SU-DHL-6 (cell line): ENCODE measurements around the gene OR5A1.

Source experiments
- H2AFZ ChIP-seq: fragments of 200-600 bp; sonication (generic); 2 replicates; pipeline ENCODE4 v1.6.1; 2014; ENCODE audit warnings: low read depth, mild to moderate bottlenecking, moderate library complexity, mixed read lengths, antibody characterized with exemption, low read length; ENCODE audit not compliant: severe bottlenecking
- H3F3A ChIP-seq: fragments of 200-600 bp; shearing (Covaris generic); 2 replicates; pipeline ENCODE4 v1.6.0; 2016; ENCODE audit warnings: antibody characterized with exemption, mild to moderate bottlenecking; ENCODE audit not compliant: insufficient read depth
- H3K27ac ChIP-seq: fragments of 200-600 bp; sonication (generic); 2 replicates; pipeline ENCODE4 v1.5.1; 2016; ENCODE audit warnings: low read depth, mild to moderate bottlenecking, low read length, moderate library complexity, mixed read lengths
- H3K27me3 ChIP-seq: fragments of 200-600 bp; sonication (generic), shearing (Covaris generic); 2 replicates; pipeline ENCODE4 v1.6.0; 2014; ENCODE audit warnings: mild to moderate bottlenecking, low read length
- H3K36me3 ChIP-seq: fragments of 200-600 bp; sonication (generic); 2 replicates; pipeline ENCODE4 v1.6.1; 2014; ENCODE audit warnings: mild to moderate bottlenecking, low read length, mixed read lengths
- H3K4me2 ChIP-seq: fragments of 300-600, 200-600 bp; shearing (Covaris generic), sonication (generic); 2 replicates; pipeline ENCODE4 v1.6.0; 2014; ENCODE audit warnings: low read length, low read depth, mild to moderate bottlenecking; ENCODE audit not compliant: poor library complexity, severe bottlenecking
- H3K4me3 ChIP-seq: fragments of 200-600 bp; sonication (generic); 2 replicates; pipeline ENCODE4 v1.5.1; 2014; ENCODE audit warnings: antibody characterized with exemption, low read length, mild to moderate bottlenecking, mixed read lengths; ENCODE audit not compliant: insufficient read depth, poor library complexity, severe bottlenecking
- H3K79me2 ChIP-seq: fragments of 200-600 bp; sonication (generic); 2 replicates; pipeline ENCODE4 v1.6.1; 2014; ENCODE audit warnings: mild to moderate bottlenecking, low read length, moderate library complexity; ENCODE audit not compliant: insufficient read depth
- H3K9ac ChIP-seq: fragments of 200-600 bp; sonication (generic); 2 replicates; pipeline ENCODE4 v1.7.0; 2014; ENCODE audit warnings: mild to moderate bottlenecking, low read length
- H3K9me2 ChIP-seq: fragments of 200-600 bp; sonication (generic); replicated peaks from 2 replicates; pipeline ENCODE4 v1.6.1; 2014; ENCODE audit warnings: low read length; ENCODE audit not compliant: insufficient read depth
- H3K9me3 ChIP-seq: fragments of 200-600 bp; sonication (generic); 2 replicates; pipeline ENCODE4 v1.6.1; 2014; ENCODE audit warnings: low read length, mixed read lengths; ENCODE audit not compliant: insufficient read depth
- H4K20me1 ChIP-seq: fragments of 200-600 bp; sonication (generic); 2 replicates; pipeline ENCODE4 v1.6.1; 2014; ENCODE audit warnings: low read depth, mild to moderate bottlenecking, antibody characterized with exemption, low read length, moderate library complexity, mixed read lengths
- EZH2phosphoT487 ChIP-seq: fragments of 200-600 bp; sonication (generic), shearing (Covaris generic); conservative IDR thresholded peaks from 2 replicates; pipeline ENCODE4 v1.6.1; 2018; ENCODE audit warnings: mild to moderate bottlenecking, antibody characterized with exemption, low read length, moderate library complexity, mixed read lengths
- TF ChIP-seq, protein P1 (sequence below): fragments of 200-600 bp; sonication (generic); IDR thresholded peaks from one replicate; pipeline ENCODE4 v1.5.1; 2017; ENCODE audit warnings: antibody characterized with exemption, mild to moderate bottlenecking, low read length, moderate library complexity; ENCODE audit not compliant: insufficient read depth, poor library complexity, severe bottlenecking

Gene OR5A1

DNA sequence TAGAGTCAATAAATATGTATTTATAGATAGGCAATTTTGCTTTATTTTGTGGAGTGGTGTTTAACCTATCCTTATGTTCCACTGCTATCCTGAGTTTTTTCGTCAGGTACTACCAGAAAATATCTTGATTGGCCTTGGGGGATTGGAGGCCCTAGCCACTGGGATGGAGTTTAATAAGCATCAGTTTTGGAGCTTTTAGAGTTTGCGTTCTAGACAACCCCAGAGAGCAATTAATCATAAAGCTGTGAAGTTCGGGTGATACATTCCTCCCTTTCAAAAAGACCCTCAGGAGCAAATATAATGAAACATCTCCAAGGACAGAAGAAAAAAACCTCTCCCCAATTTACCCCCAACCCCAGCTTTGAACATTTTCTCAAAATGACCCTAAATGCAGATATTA, at the start of gene OR5A1:
OR5A1 (plus strand) TSS at position 301 of the 400 bp plus-strand sequence. CDS start 6,700 bp downstream, outside the sequence.
- no peaks in the 10 kb centered on the region for H3K9me3 ChIP-seq
- no peak within 1 kb of the TSS for H3K4me2 ChIP-seq
- H2AFZ ChIP-seq = no peak within 1 kb of the TSS
- H3K9me2 ChIP-seq = no peaks in the 10 kb centered on the region
- no peaks in the 10 kb centered on the region for H3K36me3 ChIP-seq
- no peak for TF ChIP-seq EZH2phosphoT487
- TF ChIP-seq, protein P1, sequence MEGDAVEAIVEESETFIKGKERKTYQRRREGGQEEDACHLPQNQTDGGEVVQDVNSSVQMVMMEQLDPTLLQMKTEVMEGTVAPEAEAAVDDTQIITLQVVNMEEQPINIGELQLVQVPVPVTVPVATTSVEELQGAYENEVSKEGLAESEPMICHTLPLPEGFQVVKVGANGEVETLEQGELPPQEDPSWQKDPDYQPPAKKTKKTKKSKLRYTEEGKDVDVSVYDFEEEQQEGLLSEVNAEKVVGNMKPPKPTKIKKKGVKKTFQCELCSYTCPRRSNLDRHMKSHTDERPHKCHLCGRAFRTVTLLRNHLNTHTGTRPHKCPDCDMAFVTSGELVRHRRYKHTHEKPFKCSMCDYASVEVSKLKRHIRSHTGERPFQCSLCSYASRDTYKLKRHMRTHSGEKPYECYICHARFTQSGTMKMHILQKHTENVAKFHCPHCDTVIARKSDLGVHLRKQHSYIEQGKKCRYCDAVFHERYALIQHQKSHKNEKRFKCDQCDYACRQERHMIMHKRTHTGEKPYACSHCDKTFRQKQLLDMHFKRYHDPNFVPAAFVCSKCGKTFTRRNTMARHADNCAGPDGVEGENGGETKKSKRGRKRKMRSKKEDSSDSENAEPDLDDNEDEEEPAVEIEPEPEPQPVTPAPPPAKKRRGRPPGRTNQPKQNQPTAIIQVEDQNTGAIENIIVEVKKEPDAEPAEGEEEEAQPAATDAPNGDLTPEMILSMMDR = no peak
- H3K27me3 ChIP-seq = no peaks in the 10 kb centered on the region
- H4K20me1 ChIP-seq = no peaks in the 10 kb centered on the region
- no peak within 1 kb of the TSS for H3K27ac ChIP-seq
- H3K4me3 ChIP-seq = no peak within 1 kb of the TSS
- no peaks in the 10 kb centered on the region for H3F3A ChIP-seq
- no peak within 1 kb of the TSS for H3K9ac ChIP-seq
- H3K79me2 ChIP-seq = no peaks in the 10 kb centered on the region

DNA sequence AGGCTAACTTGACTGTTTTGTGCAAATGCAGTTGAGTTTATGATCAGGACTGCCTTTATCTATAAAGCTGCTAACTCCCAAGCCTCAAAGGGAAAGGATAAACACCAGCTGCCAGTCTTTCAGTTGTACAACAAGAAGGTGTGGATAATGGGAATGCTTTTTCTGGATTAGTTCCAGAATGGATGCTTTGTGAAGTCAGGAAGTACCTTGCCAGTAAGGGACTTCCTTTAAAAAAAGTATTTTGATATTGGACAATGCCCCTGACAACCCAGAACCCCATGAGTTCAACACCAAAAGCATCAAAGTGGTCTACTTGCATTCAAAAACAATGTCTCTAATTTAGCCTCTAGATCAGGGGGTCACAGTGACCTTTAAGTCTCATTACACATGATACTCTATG, 42.1 kb upstream of the OR5A1 start:
- no peaks in the 10 kb centered on the region for H3K27me3 ChIP-seq
- no peak overlapping the region for H3K27ac ChIP-seq
- no peaks in the 10 kb centered on the region for H3F3A ChIP-seq
- no peaks in the 10 kb centered on the region for H4K20me1 ChIP-seq
- TF ChIP-seq EZH2phosphoT487 = no peak
- TF ChIP-seq, protein P1 = no peak
- no peak overlapping the region for H3K9ac ChIP-seq
- H3K4me2 ChIP-seq = no peak overlapping the region
- no peak overlapping the region for H3K4me3 ChIP-seq
- no peak overlapping the region for H2AFZ ChIP-seq
- no peaks in the 10 kb centered on the region for H3K9me3 ChIP-seq
- no peaks in the 10 kb centered on the region for H3K9me2 ChIP-seq
- H3K36me3 ChIP-seq = no peaks in the 10 kb centered on the region
- H3K79me2 ChIP-seq = no peaks in the 10 kb centered on the region

DNA sequence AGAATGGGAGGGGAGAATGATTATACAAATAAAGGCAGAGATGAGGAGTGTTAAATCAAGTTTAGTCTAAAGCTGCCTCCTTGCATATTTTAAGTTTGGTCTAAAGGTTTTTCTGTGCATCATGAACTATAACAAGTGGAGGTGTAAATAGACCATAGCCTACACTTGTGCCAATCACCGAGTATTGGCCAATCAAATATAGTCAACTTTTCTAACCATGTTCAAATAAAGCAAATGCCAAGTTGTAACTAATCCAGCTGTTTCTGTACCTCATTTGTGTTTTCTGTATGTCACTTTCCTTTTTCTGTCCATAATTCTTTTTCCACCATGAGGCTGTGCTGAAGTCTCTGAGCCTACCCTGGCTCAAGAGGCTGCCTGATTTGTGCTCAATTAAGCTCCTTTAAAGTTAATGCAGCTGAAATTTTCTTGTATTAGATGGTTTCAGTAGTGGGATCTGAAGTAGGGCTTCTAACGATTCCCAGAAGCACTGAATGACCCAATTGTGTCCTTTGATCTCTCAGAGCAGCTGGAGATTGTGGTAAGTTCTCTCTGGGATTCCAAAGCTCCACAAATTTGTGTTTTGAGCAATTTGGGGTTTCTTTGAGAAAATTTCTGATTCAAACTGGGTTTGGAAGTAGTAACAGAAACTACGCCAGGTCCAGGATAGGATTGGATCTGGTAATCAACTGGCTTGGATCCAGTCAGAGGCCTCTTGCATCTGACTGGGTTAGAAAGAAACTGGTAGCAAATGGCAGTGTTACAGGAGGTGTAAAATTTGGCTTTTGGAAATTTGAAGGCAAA, 35.6 kb upstream of the OR5A1 start:
- no peaks in the 10 kb centered on the region for H3K79me2 ChIP-seq
- TF ChIP-seq, protein P1 = no peak
- no peak for TF ChIP-seq EZH2phosphoT487

More for the DNA sequence above, 35.6 kb upstream of the OR5A1 start:
- Histone ChIP-seq H3K9me2 (no peaks in the 10 kb centered on the region), H3K4me2 (no peak overlapping the region), H3K4me3 (no peak overlapping the region), H4K20me1 (no peaks in the 10 kb centered on the region), H2AFZ (no peak overlapping the region), H3F3A (no peaks in the 10 kb centered on the region), H3K9ac (no peak overlapping the region), H3K9me3 (peaks cover 14% of the 10 kb centered on the region; the same call in 1 of the 2 replicates), H3K36me3 (0 out of 2 replicates have a peak, but pooled peaks cover 3% of the 10 kb centered on the region), H3K27ac (no peak overlapping the region), H3K27me3 (no peaks in the 10 kb centered on the region)
